ENCODE data around the gene NR2E1.

Gene NR2E1

DNA sequence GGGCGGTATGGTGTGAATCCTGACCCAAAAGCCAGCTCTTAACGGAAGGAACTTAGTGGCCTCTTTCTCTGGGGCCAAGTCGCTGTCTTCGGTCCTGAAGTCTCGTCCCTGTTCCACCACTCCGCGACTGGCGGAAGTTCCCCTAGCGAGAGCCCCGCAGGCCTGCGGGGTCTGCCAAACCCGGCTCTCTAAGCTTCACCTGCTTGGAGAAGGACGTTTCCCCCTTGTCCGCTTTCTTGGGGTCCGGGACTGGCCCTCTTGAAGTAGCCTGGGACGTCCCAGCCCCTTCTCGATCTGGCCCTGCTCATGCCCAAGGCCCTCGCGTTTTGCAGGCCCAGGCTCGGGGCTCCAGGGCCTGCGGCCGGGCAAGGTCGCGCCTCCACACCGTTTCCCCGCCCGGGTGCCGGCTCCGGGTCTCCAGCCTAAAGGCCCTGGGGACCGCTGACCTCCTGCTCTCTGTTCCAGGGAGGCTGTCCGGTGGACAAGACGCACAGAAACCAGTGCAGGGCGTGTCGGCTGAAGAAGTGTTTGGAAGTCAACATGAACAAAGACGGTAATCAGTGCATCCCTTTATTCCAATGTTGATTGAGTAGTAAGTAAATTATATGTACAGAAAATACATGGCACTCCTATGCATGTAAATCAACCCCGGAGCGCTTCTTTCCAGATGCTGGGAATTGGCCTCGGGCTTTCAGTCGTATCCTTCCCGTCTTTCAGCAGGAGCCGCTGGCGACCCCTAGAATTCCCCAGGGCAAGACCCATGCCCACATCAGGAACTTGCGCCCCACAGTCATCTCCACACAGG is 8.8 kb downstream of the NR2E1 start:
- no peak for DNase-seq

DNA sequence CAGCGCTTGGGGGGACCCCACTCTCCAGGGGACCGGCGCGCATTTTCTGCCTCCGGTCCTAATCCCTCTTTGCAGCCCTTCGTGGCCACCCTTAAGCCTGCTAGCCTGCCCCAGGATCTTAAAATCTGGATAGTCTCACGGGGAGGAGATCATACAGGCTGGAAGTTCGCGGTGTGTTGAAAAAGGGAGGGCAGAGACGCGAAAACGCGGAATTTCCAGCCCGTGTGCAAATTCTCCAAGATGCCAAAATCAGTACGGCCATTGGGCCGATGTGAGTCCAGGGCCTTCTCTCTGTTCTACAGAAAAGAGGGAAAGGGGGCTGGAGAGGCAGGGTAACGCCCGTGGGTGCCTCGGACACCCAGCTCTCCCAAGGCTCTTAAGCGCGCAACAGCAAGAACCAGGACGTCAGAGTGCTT is 9.4 kb downstream of the NR2E1 start:
- DNase-seq = no peak

DNA sequence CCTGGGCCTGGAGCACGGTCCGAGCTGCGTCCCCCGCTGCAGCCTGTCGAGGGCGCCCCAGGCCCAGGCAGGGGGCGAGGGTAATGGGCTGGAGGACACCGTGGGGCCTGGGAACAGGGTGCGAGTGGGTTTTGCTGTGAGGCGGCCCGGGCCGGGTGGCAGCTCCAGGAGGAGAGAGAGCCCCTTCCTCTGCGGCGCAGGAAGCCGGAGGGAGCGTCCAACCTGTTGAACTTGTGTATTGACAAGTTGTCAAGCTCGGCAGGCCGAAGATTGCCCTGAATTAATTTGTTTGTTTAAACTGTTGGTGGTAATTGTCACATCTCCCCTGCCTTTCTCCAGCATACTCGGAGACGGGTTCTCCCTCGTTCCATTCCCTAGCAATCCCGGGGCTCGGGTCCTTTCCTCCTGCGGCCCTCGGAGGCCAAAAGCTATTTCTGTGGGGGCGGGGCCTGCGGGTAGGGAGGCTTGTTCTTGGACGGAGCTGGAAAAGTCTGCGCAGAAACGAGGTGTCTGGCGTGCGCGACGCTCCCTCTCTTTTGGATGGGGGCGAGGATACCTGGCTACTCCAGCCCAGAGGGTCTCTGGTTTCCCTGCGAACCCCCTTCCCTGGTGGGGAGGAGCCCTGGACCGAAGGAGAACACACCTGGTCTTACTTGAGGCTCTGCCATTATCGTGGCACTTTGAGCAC is 9.9 kb downstream of the NR2E1 start:
- no peak for DNase-seq

DNA sequence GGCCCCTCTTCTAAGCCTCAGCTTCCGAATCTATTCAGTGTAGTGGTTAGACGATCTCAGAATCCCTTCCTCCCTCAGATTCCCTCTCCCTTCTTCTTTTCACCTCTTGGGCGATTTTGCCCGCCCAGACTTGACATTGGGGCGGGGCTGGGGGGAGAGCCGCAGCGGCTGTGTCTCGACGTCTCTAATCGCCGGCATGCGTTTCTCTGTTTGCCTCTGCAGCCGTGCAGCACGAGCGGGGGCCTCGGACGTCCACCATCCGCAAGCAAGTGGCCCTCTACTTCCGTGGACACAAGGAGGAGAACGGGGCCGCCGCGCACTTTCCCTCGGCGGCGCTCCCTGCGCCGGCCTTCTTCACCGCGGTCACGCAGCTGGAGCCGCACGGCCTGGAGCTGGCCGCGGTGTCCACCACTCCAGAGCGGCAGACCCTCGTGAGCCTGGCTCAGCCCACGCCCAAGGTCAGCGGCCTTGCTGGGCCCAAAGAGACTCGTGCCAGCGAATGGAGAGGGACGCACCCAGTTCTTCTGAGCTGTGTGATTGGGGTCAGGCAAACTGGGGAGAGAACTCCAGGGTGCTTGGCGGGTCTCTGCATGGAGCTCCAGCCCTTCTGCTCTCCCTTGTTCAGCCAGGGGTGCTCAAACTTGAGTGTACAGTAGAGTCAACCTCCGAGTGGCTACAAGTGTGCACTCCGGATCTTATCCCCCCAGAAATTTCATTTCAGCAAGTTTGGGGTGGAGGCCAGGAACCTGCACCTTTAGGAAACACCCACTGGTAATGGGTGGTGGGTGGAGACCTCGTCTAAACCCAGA is 10.7 kb downstream of the NR2E1 start:
- no peak for DNase-seq

DNA sequence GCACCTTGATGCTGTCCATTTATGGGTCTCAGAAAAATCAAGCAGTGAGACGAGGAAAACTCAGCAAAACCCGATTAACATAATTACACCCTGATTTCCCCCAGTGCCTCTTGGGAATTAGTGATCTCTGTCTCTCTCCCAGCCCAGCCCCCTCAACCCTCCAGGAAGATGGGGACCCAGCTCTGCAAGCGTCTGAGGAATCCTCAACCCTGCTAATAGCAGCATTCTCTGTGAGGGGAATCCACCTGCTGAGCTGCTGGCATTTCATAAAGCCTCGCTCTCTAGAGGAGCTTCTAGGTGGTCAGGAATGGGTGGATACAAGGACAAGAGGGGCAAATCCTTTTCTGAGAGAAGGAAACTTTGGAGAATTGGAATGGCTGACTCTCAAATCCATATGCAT is 13.9 kb downstream of the NR2E1 start:
- no peak for DNase-seq

DNA sequence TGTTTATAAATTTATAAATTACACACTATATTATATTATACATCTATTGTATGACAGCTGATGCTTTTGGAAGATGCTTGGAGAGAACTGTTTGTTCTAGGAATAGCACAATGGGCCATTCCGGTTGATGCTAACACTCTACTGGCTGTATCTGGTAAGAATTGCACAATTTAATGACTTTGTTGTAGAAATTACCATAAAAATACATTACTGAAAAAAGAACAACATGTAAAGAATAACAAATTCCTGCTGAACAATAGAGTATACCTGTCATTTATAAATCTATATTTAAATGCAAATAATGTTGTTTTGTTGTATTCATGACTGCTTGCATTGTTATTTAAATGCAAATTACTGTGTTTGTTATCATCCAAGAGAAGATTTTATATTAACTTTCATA is 14.4 kb downstream of the NR2E1 start:
- no peak for DNase-seq

DNA sequence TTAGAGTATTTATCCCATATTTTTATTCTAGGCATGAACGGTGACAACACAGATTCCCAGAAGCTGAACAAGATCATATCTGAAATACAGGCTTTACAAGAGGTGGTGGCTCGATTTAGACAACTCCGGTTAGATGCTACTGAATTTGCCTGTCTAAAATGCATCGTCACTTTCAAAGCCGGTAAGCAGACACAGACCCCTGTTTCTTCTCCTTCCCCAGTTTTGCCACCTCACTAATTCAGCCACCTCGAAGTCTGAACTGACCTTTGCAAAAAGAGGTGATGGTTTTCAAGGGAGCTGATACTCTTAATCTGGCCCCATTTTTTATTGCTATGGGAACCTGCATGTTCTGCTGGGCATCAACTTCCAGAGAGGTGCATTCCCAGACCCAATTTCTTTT is 15.0 kb downstream of the NR2E1 start:
- DNase-seq = no peak

DNA sequence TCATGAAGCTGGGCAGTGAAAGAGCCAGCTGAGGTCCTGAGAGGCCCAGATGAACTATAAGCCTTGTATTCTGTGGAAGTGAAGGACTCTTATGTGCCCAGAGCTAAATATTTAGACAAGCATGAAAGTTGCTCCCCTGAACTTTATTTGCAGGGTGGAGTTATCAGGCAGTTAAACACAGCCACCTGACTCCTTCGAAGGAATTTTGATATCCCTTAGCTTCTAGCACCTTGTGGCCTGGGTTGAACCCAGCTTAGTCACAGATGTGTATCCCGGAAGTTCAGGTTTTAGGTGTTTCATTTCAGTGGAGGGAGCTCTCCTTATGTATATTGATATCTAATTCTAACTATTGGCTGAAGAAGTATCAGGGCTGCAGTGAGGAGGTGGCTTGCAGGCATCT is 20.4 kb downstream of the NR2E1 start:
- no peak for DNase-seq

DNA sequence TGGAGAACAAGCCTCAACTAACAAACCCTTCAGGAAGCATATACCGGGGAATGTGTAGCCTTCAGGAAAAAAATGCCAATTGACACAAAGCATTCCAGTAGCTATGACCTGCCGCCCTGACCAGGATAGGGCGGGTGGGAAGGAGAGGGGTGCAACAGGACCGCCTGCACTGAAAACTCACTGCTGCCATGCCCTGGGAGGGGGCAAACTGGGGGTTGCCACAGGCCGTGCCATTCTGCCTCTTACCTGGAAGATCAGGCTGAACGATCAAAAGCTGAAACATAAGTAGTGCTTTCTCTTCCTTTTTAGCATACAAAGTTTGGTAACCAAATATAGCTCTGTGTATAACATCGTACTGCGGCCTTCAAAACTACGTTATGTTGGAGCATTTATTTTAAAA is 21.7 kb downstream of the NR2E1 start:
- no peak for DNase-seq

DNA sequence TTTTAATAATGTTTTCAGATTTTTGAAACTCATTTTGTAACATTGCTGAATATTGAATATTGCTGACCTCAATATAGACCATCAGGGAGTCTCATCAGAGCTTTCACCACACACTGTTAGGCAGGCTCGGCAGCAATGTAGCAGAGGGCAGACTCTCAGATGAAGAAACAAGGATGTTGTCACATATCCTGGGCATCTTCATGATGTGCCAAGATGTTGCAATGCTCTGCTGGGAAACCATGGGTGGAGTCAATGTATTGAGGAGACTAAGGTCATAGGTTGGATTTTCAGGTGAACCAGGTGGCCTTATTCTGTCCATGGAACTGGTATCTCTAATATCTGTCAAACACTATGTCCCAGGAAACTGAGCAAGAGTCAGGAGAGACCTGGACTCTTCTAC is 27.3 kb downstream of the NR2E1 start:
- DNase-seq = no peak

DNA sequence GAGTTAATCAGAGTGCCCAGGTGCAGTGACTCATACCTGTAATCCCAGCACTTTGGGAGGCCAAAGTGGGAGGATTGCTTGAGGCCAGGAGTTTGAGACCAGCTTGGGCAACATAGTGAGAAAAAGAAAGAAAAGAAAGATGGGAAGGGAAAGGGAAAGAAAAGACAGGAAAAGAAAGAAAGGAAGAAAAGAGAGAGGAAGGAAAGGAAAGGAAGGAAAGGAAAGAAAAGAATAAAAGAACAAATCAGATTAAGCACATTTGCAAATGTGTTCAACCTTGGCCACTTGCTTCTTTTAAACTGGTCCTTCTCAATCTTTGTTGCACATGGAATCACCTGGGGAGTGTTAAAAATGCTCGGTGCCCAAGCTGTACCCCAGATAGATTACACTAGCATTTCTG is 28.0 kb downstream of the NR2E1 start:
- no peak for DNase-seq

DNA sequence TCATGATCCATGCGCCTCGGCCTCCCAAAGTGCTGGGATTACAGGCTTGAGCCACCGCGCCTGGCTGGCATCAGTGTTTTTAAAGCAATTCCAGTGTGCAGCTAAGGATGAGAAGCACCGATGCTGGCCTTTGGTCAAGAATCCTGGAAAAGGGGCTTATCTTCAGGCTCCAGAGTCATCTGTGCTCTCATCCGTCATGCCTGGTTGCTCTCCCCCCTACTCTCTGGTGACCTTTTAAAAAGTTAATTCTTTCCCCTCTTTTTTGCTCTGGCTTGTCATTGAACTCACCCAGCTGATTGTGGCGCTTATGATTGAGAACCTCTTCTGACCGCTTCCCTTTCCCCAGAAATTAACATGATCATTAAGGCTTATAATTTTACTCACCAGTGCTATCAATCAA is 28.7 kb downstream of the NR2E1 start:
- no peak for DNase-seq

DNA sequence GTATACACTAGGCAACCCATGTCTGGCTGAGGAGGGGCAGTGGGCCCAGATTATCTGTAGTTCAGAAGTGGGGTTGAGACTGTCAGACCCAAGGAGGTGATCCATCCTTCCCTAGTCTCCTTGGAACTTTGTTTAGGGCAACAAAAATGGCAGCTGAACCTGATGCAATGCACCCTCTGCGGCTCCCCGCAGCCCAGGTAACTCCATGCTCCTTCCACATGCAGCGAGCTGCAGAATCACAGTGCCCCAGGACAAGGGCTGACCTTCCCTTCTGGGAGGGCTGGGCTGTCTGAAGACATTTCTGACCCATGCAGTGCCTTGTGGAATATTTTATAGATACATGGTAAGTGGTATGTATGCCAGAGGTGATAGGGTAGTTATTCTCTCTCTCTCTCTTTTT is 29.4 kb downstream of the NR2E1 start:
- DNase-seq = no peak

DNA sequence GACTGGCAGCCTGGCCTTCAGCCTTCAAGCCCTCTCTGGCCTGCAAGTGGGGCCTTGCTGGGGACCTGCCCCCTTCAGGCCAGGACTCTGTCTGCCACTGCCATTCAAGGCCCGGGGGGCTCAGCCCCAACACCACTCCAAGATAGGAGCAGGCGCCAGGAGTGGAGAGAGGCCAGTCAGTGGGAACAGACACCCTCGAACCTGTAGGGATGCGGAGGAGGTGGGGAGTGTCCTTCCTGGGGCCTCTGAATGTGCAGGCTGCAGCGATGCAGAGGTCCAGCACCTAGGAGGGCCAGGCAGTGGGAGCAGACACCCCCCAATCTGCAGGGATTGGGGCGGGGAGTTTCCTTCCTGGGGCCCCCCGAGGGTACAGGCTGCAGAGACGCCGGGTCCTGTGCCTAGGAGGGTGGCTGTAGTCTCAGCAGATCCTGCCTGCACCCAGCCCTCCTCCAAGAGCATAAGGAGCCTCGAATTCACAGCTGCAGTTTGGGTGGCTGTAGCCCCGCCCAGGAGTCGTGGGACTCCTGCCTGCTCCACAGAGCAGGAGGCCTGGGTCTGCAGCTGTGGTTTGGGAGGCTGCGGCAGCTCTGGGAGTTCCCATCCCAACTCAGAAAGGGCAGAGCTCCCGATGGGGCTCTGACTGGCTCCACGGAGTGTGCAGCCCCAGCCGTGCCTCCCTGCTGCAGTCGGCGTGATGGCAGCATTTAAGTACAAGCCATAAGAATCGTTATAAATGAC is 33.1 kb downstream of the NR2E1 start:
- DNase-seq = no peak

DNA sequence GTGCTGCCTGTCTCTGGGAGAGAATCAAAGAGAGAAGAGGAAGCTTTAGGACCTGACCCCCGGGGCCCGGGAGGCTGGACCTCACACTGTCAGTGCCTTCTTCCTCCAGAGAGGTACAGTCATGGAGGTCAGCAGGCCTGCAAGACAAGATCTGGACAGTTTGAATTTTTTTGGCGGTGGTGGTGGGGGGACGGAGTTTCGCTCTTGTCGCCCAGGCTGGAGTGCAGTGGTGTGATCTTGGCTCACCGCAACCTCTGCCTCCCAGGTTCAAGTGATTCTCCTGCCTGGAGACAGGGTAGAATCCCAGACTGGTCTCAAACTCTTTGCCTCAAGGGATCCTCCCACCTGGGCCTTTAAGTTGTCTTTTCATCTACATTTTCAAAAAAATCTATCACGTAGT is 34.4 kb downstream of the NR2E1 start:
- DNase-seq = no peak

DNA sequence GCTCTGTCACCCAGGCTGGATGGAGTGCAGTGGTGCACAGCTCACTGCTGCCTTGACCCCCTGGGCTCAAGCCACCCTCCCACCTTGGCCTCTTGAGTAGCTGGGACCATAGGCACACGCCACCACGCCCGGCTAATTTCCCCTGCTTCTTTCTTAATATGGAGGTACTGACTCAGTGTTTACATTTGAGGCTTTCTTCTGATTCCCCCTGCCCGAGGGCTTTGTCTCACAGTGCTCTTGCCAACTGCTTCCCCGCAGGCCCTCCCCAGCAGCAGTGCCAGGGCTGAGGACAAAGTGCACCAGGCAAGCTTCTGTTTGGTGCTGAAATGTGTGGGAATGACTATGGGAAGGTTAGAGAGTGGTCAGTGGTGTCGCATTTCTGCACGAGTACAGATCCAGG is 34.8 kb downstream of the NR2E1 start:
- no peak for DNase-seq

DNA sequence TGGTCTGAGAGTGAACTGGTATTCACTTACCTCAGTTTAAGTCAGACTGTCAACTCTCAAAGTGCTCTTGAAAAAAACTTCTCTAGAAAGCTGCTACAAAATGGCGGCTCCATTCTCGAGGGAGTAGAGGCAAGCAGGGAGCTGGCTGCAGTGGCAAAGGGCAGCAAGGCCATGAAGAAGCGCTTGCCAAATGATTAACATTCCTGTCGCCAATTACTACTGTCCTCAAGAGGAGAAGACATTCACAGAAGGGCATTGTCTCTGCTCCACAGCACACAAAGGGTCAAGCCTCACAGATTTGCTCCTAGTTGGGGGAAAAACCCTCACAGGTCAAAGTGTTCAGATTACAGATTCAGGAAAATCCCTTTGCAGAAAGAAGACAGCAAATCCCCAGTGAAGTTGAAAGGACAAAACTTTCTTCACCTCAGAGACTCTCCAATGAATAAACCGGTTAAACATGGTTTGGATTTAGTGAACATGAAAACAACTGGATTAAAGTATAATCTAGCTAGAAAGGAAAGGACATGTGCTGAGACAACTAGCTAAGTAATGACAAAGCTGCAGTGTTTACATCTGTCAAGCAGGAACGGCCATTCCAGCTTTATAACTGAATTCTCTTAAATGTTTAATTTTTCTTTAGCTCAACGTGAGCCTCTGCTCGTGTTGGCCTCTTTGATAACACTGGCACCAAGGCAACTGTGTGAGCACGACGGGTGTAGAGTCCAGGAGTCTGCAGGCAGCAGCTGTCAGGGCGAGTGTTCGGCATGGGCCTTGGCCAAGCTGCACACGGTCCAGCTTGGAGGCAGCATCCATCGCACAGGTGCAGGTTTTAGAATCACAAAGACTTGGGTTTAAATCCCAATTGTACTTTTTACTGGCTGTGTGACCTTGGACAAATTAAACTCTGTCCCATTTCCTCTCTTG is 37.6 kb downstream of the NR2E1 start:
- DNase-seq = no peak

DNA sequence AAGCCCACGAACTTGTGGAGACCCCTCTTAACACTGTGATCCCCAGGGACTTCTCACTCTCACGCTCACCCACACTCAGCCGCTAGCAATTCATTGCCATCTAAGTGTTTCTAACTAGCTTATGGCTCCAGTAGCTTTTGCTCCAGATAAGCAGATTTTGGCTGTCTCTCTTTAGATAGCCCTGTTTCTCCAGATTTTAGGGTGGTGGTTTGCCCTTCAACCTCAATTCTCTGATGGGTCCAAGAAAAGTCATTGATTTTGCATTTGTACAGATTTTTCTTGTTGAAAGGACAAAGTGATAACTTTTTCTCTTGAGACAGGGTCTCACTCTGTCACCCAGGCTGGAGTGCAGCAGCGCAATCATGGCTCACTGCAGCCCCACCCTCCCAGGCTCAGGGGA is 41.2 kb downstream of the NR2E1 start:
- no peak for DNase-seq

DNA sequence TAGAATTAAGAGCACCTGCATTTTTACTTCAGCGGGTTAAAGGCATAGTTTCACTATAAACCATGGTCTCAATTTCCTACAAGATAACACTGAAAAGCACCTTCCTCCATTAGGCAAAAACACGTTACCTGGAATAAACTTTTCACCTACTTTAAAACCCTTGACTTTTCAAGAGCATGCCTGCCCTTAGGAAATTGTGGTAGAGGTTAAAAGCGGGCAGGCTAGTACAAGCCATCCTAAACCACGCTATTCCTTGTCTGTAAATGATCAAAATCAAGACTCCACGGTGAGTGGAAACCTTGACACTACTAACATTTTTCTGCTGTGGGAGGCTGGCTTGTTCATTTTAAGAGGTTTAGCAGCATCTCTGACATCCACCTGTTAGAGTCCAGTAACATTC is 43.9 kb downstream of the NR2E1 start:
- no peak for DNase-seq

DNA sequence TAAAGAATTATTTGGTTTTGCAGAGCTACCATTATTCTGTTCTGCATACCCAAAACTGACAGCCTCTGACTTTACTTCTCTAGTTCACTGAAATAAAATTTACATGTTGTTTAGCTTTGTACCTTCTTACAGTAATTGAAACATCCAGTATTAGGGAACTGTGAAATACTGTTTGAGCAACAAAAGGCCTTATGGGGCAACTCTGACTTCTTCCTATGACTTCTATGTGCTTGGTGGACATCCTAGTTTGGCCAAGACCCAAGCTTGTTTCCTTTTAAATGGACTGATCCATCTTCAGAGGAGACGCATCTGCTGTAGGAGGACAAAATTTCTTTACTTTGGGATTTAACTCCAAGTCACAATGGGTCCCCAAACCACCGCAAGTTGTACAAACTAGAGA is 44.7 kb downstream of the NR2E1 start:
- no peak for DNase-seq

DNA sequence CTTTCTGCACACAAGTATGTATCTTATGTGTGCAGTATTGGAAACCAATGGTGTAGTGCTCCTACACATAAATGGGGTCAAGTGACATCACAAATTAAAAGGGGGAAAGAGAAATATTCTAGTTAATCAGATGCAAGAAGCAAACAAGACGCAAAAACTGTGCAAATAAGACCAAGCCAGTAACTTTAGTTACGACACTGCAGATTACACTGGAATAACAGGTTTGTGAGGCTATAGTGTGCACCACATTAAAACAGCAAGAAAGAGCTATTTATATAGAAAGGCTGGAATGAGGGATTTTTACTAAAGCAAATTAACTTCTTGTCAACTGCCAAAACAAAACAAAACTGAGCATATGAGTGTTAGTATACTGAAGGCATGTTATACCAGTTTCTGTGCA is 45.8 kb downstream of the NR2E1 start:
- DNase-seq = no peak

DNA sequence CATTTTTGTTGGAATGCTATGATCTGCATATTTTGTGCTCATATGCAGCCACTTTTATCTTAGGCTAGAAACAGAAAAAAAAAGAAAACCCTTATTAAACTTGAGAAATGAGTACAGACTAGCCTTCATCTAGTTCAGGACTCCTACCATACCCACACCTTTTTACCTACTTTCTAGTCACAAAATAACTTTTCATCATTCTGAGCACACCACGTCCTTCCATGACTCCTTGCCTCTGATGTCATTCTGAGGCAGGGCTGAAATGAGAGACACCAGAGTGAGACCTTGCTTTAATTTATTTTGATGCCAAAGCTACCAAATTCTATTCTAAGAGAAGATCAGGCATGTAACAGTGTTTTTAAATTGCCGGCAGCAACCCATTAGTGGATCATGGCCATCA is 56.2 kb downstream of the NR2E1 start:
- no peak for DNase-seq

Data from activated CD4-positive, CD25-positive, alpha-beta regulatory T cell treated with anti-CD3 and anti-CD28 coated beads, Interleukin-2, amount 50 U/mL, for 72 hours (primary cell).